ENCODE data around the gene ALX4. TPM values are rescaled to one million over a fixed set of nuclear protein-coding genes. Genes with fewer than 3 reads are reported as not detected.

The ALX4 gene
- total and polyA plus RNA-seq, 2 experiments from 2014 or later, result not detected

DNA sequence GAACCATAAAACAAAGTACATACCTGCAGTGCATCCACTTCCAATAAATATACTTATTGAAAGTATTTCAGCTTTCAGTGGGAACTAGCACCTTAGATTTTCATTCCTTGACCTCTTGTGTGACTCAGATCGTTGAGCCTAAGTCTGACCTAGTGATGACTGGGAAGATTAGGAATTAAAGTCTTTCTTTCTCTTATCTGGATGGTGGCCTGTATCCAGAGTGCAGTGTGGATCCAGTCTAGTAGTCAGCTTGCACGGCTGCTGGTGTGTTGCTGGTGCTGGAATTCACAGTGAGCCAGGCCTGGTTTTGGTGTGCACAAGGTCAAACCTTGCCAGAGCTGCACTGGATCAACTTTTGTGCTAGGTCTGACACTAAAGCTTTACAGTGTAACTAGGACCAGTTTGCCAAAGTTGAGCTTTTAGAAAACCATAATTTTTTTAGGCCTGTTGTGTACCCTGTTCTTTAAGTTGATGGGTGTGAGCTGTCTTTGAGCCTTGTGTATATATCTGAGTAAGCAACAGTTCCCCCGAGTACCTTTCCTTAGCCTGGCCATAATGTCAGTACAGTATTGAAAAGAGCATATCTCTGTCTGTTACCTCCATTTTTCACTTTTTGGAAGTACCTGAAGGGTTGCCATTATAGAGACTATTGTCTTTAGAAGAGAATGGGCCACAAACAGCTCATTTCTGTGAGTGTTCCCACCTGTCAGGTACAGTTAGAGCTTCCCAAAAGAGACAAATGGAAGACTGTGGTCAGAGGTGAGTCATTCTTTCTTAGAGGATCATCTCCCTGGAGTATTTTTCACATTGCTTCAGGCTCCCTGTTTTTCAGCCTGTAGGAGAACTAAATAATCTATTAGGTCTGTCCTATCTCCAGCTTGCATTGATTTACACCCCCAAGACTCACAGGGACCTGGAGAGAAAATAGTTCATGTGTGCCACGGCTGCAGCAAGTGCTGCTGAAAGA is 89.8 kb downstream of the ALX4 start (continued):
- no peak for TF ChIP-seq NANOG (IDR thresholded peaks at IDR 0.05; ENCODE audit: borderline replicate concordance)
- TF ChIP-seq, protein P1, sequence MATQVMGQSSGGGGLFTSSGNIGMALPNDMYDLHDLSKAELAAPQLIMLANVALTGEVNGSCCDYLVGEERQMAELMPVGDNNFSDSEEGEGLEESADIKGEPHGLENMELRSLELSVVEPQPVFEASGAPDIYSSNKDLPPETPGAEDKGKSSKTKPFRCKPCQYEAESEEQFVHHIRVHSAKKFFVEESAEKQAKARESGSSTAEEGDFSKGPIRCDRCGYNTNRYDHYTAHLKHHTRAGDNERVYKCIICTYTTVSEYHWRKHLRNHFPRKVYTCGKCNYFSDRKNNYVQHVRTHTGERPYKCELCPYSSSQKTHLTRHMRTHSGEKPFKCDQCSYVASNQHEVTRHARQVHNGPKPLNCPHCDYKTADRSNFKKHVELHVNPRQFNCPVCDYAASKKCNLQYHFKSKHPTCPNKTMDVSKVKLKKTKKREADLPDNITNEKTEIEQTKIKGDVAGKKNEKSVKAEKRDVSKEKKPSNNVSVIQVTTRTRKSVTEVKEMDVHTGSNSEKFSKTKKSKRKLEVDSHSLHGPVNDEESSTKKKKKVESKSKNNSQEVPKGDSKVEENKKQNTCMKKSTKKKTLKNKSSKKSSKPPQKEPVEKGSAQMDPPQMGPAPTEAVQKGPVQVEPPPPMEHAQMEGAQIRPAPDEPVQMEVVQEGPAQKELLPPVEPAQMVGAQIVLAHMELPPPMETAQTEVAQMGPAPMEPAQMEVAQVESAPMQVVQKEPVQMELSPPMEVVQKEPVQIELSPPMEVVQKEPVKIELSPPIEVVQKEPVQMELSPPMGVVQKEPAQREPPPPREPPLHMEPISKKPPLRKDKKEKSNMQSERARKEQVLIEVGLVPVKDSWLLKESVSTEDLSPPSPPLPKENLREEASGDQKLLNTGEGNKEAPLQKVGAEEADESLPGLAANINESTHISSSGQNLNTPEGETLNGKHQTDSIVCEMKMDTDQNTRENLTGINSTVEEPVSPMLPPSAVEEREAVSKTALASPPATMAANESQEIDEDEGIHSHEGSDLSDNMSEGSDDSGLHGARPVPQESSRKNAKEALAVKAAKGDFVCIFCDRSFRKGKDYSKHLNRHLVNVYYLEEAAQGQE (IDR thresholded peaks at IDR 0.05; ENCODE audit: unreplicated experiment), result no peak
- TF ChIP-seq EZH2 (IDR thresholded peaks at IDR 0.05; ENCODE audit: low read depth, unreplicated experiment), result no peak

DNA sequence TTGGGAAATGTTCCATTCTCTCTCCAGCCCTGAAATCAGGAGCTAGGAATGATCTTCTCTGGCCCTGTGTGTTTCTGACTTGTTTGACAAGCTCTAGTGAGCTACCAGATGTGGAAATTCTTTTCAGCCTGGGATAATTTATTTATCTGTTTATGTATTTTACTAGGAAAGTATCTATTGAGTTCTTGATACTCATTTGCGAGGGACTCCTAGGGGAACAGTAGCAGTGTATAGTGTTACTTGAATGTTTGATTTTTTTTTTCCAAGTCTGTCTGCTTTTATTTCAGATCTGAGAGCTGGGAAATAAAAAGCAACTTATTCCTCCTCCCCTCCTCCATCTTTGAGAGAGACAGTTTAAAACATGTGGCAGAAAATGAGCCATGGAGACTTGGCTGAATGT is 92.5 kb downstream of the ALX4 start:
- Histone ChIP-seq H3F3A (replicated peaks; ENCODE audit: low read depth) (no peaks in the 10 kb centered on the region), H2AFZ (no peak overlapping the region)
- no peak for ATAC-seq
- TF ChIP-seq, protein P2, sequence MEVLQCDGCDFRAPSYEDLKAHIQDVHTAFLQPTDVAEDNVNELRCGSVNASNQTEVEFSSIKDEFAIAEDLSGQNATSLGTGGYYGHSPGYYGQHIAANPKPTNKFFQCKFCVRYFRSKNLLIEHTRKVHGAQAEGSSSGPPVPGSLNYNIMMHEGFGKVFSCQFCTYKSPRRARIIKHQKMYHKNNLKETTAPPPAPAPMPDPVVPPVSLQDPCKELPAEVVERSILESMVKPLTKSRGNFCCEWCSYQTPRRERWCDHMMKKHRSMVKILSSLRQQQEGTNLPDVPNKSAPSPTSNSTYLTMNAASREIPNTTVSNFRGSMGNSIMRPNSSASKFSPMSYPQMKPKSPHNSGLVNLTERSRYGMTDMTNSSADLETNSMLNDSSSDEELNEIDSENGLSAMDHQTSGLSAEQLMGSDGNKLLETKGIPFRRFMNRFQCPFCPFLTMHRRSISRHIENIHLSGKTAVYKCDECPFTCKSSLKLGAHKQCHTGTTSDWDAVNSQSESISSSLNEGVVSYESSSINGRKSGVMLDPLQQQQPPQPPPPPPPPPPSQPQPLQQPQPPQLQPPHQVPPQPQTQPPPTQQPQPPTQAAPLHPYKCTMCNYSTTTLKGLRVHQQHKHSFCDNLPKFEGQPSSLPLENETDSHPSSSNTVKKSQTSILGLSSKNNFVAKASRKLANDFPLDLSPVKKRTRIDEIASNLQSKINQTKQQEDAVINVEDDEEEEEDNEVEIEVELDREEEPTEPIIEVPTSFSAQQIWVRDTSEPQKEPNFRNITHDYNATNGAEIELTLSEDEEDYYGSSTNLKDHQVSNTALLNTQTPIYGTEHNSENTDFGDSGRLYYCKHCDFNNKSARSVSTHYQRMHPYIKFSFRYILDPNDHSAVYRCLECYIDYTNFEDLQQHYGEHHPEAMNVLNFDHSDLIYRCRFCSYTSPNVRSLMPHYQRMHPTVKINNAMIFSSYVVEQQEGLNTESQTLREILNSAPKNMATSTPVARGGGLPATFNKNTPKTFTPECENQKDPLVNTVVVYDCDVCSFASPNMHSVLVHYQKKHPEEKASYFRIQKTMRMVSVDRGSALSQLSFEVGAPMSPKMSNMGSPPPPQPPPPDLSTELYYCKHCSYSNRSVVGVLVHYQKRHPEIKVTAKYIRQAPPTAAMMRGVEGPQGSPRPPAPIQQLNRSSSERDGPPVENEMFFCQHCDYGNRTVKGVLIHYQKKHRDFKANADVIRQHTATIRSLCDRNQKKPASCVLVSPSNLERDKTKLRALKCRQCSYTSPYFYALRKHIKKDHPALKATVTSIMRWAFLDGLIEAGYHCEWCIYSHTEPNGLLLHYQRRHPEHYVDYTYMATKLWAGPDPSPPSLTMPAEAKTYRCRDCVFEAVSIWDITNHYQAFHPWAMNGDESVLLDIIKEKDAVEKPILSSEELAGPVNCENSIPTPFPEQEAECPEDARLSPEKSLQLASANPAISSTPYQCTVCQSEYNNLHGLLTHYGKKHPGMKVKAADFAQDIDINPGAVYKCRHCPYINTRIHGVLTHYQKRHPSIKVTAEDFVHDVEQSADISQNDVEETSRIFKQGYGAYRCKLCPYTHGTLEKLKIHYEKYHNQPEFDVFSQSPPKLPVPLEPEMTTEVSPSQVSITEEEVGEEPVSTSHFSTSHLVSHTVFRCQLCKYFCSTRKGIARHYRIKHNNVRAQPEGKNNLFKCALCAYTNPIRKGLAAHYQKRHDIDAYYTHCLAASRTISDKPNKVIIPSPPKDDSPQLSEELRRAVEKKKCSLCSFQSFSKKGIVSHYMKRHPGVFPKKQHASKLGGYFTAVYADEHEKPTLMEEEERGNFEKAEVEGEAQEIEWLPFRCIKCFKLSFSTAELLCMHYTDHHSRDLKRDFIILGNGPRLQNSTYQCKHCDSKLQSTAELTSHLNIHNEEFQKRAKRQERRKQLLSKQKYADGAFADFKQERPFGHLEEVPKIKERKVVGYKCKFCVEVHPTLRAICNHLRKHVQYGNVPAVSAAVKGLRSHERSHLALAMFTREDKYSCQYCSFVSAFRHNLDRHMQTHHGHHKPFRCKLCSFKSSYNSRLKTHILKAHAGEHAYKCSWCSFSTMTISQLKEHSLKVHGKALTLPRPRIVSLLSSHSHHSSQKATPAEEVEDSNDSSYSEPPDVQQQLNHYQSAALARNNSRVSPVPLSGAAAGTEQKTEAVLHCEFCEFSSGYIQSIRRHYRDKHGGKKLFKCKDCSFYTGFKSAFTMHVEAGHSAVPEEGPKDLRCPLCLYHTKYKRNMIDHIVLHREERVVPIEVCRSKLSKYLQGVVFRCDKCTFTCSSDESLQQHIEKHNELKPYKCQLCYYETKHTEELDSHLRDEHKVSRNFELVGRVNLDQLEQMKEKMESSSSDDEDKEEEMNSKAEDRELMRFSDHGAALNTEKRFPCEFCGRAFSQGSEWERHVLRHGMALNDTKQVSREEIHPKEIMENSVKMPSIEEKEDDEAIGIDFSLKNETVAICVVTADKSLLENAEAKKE (CRISPR knock-in tag; IDR thresholded peaks at IDR 0.05), result no peak
- TF ChIP-seq, protein P3, sequence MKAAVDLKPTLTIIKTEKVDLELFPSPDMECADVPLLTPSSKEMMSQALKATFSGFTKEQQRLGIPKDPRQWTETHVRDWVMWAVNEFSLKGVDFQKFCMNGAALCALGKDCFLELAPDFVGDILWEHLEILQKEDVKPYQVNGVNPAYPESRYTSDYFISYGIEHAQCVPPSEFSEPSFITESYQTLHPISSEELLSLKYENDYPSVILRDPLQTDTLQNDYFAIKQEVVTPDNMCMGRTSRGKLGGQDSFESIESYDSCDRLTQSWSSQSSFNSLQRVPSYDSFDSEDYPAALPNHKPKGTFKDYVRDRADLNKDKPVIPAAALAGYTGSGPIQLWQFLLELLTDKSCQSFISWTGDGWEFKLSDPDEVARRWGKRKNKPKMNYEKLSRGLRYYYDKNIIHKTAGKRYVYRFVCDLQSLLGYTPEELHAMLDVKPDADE (IDR thresholded peaks at IDR 0.05), result no peak
- TF ChIP-seq, protein P1 (IDR thresholded peaks at IDR 0.05; ENCODE audit: unreplicated experiment), result no peak
- TF ChIP-seq CREB1 (CRISPR knock-in tag; IDR thresholded peaks at IDR 0.05; ENCODE audit: low read depth), result no peak
- TF ChIP-seq ZNF114 (CRISPR knock-in tag; IDR thresholded peaks at IDR 0.05), result no peak
- TF ChIP-seq EZH2 (IDR thresholded peaks at IDR 0.05; ENCODE audit: low read depth, unreplicated experiment), result no peak

More for the DNA sequence above, 92.5 kb downstream of the ALX4 start:
- no peaks in the 10 kb centered on the region for H3K9me2 ChIP-seq (ENCODE audit: insufficient read depth)
- H3K27me3 ChIP-seq (ENCODE audit: insufficient read depth), result no peaks in the 10 kb centered on the region
- no peaks in the 10 kb centered on the region for H3K79me2 ChIP-seq (replicated peaks; ENCODE audit: insufficient read depth)
- H3K27me3 Mint-ChIP-seq (ENCODE audit: insufficient read depth, low read depth, poor library complexity), result no peaks in the 10 kb centered on the region
- H3K4me3 Mint-ChIP-seq, result no peak overlapping the region
- H3K36me3 ChIP-seq (ENCODE audit: insufficient read depth), result no peaks in the 10 kb centered on the region
- no peak overlapping the region for H3K27ac Mint-ChIP-seq
- peaks cover under 1% of the 10 kb centered on the region; the same call in 1 of the 3 replicates for H3K9me3 Mint-ChIP-seq
- no peak overlapping the region for H3K27ac ChIP-seq (ENCODE audit: low read depth)
- H3K4me2 ChIP-seq, result no peak overlapping the region
- no peaks in the 10 kb centered on the region for H3K4me1 ChIP-seq (ENCODE audit: insufficient read depth)
- H3K4me3 ChIP-seq, result no peak overlapping the region
- DNase-seq (ENCODE audit: low spot score), result no peak
- no peaks in the 10 kb centered on the region for H3K4me1 Mint-ChIP-seq
- no peaks in the 10 kb centered on the region for H4K20me1 ChIP-seq (replicated peaks; ENCODE audit: insufficient read depth)
- H3K36me3 Mint-ChIP-seq (ENCODE audit: low read depth), result no peaks in the 10 kb centered on the region; the same call in 2 of the 3 replicates

Data from GM23338 (cell line).